Loucy (cell line): Measurements from ENCODE around the gene TAF10.

Experiments
- CTCF ChIP-seq: fragments of 200-600 bp; sonication (generic); conservative IDR thresholded peaks from 2 replicates; pipeline ENCODE4 v1.5.1; 2014; ENCODE audit warnings: mild to moderate bottlenecking, antibody characterized with exemption, low read length
- EZH2phosphoT487 ChIP-seq: fragments of 200-600 bp; IDR thresholded peaks from 2 replicates; pipeline ENCODE4 v1.6.1; 2018; ENCODE audit warnings: antibody characterized with exemption, mild to moderate bottlenecking, moderate library complexity, borderline replicate concordance

DNA sequence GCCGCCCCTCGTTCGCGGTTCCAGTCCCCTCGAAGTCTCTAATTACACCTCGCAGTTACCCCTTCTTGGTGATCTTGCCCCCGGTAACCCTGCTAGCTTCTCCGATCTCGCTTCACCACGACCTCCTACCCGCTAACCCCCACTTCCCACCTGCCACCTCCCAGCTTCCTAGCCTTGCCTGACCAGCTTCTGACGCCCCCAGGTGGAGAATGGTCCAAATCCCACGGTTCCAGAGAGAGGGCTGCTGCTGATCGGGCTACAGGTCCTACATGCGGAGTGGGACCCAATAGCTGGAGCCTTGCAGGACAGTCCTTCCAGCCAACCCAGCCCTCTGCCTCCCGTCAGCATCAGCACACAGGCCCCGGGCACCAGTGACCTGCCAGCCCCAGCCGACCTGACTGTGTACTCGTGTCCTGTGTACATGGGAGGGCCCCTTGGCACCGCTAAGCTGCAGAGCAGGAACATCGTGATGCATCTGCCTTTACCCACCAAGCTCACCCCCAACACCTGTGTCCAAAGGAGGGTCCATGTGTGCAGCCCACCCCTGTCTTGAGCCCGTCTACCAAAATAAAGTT is 40.5 kb downstream of the TAF10 start:
- TF ChIP-seq CTCF: no peak
- TF ChIP-seq EZH2phosphoT487: no peak
